HG03045 (cell line): Measurements from ENCODE around the gene BEST1.

Experiments
- ATAC-seq: cut with Tn5 transposase; IDR thresholded peaks from one replicate; pipeline ENCODE4 v1.9.1; 2021; ENCODE audit warnings: mild to moderate bottlenecking, moderate library complexity; ENCODE audit not compliant: unreplicated experiment

Gene BEST1

GRCh38 chr11:62012832-62013461 lies 62.8 kb downstream of the BEST1 start:
- ATAC-seq: no peak
